DOHH2 (cell line): ENCODE results near the gene INSM1.

Source experiments
- H3F3A ChIP-seq: fragments of 200-600 bp; sonication (generic), shearing (Covaris generic); 2 replicates; pipeline ENCODE4 v1.6.0; 2016; ENCODE audit warnings: antibody characterized with exemption, mild to moderate bottlenecking; ENCODE audit not compliant: control insufficient read depth, insufficient read depth
- H3K27ac ChIP-seq: fragments of 200-600 bp; sonication (generic); 2 replicates; pipeline ENCODE4 v1.5.1; 2014; ENCODE audit warnings: low read depth, mild to moderate bottlenecking, low read length, moderate library complexity
- H3K27me3 ChIP-seq: fragments of 200-600 bp; sonication (generic); 2 replicates; pipeline ENCODE4 v1.6.1; 2014; ENCODE audit warnings: mild to moderate bottlenecking, low read length, mixed read lengths; ENCODE audit not compliant: control insufficient read depth
- H3K36me3 ChIP-seq: fragments of 200-600 bp; sonication (generic); 2 replicates; pipeline ENCODE4 v1.6.1; 2014; ENCODE audit warnings: mild to moderate bottlenecking, low read length, moderate library complexity, mixed read lengths; ENCODE audit not compliant: control insufficient read depth
- H3K4me1 ChIP-seq: fragments of 200-600 bp; sonication (generic); 2 replicates; pipeline ENCODE4 v1.6.1; 2014; ENCODE audit warnings: mild to moderate bottlenecking, low read length, mixed read lengths; ENCODE audit not compliant: control insufficient read depth
- H3K4me2 ChIP-seq: fragments of 200-600 bp; sonication (generic); 2 replicates; pipeline ENCODE4 v1.6.0; 2014; ENCODE audit warnings: mild to moderate bottlenecking, low read length, moderate library complexity
- H3K4me3 ChIP-seq: fragments of 200-600 bp; sonication (generic); 2 replicates; pipeline ENCODE4 v1.5.1; 2014; ENCODE audit warnings: mild to moderate bottlenecking, low read length, mixed read lengths
- H3K79me2 ChIP-seq: fragments of 200-600 bp; sonication (generic); 2 replicates; pipeline ENCODE4 v1.6.1; 2014; ENCODE audit warnings: mild to moderate bottlenecking, low read length, mixed read lengths; ENCODE audit not compliant: control insufficient read depth
- H3K9me2 ChIP-seq: fragments of 200-600 bp; sonication (generic); replicated peaks from 2 replicates; pipeline ENCODE4 v1.6.1; 2014; ENCODE audit warnings: mild to moderate bottlenecking, low read length, mixed read lengths; ENCODE audit not compliant: control insufficient read depth
- H3K9me3 ChIP-seq: fragments of 200-600 bp; sonication (generic); 2 replicates; pipeline ENCODE4 v1.6.1; 2014; ENCODE audit warnings: antibody characterized with exemption, low read length, mixed read lengths; ENCODE audit not compliant: control insufficient read depth, insufficient read depth
- H4K20me1 ChIP-seq: fragments of 200-600 bp; sonication (generic); 2 replicates; pipeline ENCODE4 v1.6.0; 2014; ENCODE audit warnings: low read depth, mild to moderate bottlenecking, antibody characterized with exemption, low read length, moderate library complexity; ENCODE audit not compliant: control insufficient read depth, insufficient read depth
- EZH2phosphoT487 ChIP-seq: fragments of 200-600 bp; sonication (generic); IDR thresholded peaks from 2 replicates; pipeline ENCODE4 v1.6.1; 2017; ENCODE audit warnings: borderline replicate concordance, mild to moderate bottlenecking, antibody characterized with exemption, low read length, moderate library complexity, mixed read lengths
- TF ChIP-seq, protein P1 (sequence below): fragments of 200-600 bp; sonication (generic); IDR thresholded peaks from one replicate; pipeline ENCODE4 v1.5.1; 2014; ENCODE audit warnings: antibody characterized with exemption, mild to moderate bottlenecking, low read depth, low read length; ENCODE audit not compliant: poor library complexity, severe bottlenecking

The INSM1 gene

DNA sequence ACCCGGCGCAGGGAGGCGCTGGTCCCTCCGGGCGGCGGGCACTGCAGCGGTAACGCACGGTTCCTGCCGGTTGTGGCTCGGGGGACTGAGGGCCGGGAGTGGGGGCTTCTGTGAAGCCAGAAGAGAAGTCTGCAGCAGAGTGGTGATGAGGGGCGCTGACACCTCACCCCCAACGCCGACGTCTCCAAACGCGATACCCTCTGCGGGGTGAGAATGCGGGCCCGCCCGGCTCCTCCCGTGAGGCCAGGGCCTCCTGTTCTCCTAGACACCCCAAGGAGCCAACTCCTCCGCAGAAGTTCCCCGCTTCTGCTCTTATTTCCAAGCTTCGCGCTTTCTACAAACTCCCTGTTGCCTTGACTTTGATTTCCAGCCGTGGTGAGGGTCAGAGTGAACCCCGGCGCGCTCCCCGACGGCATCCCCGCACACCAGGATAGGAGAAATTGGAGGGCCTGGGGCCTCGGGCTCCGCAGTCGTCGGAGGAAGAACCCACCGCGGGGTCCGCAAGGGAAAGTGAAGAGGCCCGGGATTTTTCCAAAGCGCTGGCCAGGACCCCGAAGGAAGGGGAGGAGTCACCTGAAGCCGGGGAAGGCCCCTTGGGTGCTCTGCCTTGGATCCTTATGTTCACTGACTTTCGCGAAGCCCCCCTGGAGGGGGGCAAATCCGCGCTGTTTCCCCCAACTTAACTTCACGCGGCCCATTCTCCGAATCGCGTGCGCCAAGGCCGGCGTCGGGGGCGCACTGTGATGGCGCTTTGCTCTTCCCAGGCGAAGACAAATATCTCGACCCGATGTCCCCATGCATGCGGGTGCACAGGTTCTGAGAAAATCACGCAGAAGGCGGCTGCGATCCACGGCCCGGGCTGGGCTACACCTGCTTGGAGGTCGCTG, 3.1 kb upstream of the INSM1 start:
- Histone ChIP-seq H3K9me3 (no peaks in the 10 kb centered on the region), H3K4me2 (no peak overlapping the region), H3K9me2 (no peaks in the 10 kb centered on the region), H3K4me3 (no peak overlapping the region), H3K79me2 (no peaks in the 10 kb centered on the region), H3K27me3 (peaks cover 30% of the 10 kb centered on the region), H4K20me1 (no peaks in the 10 kb centered on the region), H3F3A (peaks cover 4% of the 10 kb centered on the region; the same call in 1 of the 2 replicates), H3K36me3 (no peaks in the 10 kb centered on the region), H3K4me1 (no peaks in the 10 kb centered on the region), H3K27ac (no peak overlapping the region)
- no peak for TF ChIP-seq EZH2phosphoT487
- TF ChIP-seq, protein P1, sequence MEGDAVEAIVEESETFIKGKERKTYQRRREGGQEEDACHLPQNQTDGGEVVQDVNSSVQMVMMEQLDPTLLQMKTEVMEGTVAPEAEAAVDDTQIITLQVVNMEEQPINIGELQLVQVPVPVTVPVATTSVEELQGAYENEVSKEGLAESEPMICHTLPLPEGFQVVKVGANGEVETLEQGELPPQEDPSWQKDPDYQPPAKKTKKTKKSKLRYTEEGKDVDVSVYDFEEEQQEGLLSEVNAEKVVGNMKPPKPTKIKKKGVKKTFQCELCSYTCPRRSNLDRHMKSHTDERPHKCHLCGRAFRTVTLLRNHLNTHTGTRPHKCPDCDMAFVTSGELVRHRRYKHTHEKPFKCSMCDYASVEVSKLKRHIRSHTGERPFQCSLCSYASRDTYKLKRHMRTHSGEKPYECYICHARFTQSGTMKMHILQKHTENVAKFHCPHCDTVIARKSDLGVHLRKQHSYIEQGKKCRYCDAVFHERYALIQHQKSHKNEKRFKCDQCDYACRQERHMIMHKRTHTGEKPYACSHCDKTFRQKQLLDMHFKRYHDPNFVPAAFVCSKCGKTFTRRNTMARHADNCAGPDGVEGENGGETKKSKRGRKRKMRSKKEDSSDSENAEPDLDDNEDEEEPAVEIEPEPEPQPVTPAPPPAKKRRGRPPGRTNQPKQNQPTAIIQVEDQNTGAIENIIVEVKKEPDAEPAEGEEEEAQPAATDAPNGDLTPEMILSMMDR = no peak

DNA sequence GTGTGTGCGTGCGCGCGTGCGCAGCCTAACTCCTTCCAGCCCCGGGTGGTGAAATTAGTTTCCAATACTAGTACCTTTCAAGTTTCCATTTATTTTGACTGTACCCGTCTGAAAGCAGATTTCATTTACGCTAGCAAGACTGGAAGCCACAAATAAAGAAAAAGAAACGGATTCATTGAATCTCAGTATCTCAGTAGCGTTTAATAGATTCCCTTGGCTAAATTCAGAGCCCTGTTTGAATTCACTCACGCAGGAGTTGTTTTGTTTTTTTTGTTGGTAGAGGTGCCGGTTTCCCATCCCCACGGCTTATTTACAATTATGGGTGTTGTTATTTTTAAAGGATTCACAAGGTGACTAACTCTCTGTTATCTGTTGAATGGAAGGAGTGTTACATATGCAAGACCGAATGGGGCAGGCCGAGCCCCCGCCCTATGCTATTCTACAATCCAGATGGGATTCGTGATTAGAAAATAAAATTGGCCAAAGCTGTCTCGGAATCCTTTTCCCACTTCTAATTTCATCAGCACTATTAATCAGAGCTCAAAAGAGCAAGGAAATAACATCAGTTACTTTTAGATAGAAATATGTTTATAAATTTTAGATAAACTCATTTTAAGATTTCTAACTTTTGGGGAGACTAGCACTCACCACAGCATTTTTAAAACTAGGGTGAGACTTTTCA, 2.3 kb upstream of the INSM1 start:
- Histone ChIP-seq H3K36me3 (no peaks in the 10 kb centered on the region), H3K27ac (no peak overlapping the region), H3K79me2 (no peaks in the 10 kb centered on the region), H3K4me1 (no peaks in the 10 kb centered on the region), H3K9me2 (no peaks in the 10 kb centered on the region), H3K4me2 (no peak overlapping the region), H3K27me3 (peaks cover 33% of the 10 kb centered on the region), H3K9me3 (no peaks in the 10 kb centered on the region), H4K20me1 (no peaks in the 10 kb centered on the region), H3K4me3 (no peak overlapping the region), H3F3A (peaks cover 4% of the 10 kb centered on the region; the same call in 1 of the 2 replicates)
- no peak for TF ChIP-seq EZH2phosphoT487
- TF ChIP-seq, protein P1 = no peak

DNA sequence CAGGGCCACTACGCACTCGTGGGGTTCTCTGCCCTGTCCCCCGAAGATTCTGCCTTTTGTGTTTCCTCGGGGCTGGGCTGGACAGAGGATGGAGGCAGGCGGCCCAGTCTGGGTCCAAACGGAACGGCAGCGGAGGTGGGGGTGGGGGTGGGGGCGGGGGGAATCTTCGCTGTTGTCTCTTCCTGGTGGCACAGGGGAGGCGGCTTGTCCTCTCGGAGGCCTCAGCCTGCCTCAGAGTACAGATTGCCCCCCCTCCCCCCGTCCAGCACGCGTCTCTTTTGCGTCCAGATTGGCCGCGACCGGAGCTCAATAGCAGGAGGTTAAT, 1.4 kb upstream of the INSM1 start:
- H3K79me2 ChIP-seq = no peaks in the 10 kb centered on the region
- H3K9me2 ChIP-seq = no peaks in the 10 kb centered on the region
- no peaks in the 10 kb centered on the region for H3K36me3 ChIP-seq
- no peak overlapping the region for H3K27ac ChIP-seq
- H3K27me3 ChIP-seq = peaks cover 31% of the 10 kb centered on the region
- H3K4me3 ChIP-seq = no peak overlapping the region
- H3K4me2 ChIP-seq = no peak overlapping the region
- H4K20me1 ChIP-seq = no peaks in the 10 kb centered on the region
- no peaks in the 10 kb centered on the region for H3K9me3 ChIP-seq
- no peaks in the 10 kb centered on the region for H3K4me1 ChIP-seq
- peaks cover 4% of the 10 kb centered on the region; the same call in 1 of the 2 replicates for H3F3A ChIP-seq
- TF ChIP-seq EZH2phosphoT487 = no peak
- TF ChIP-seq, protein P1 = no peak
